Spleen (tissue), 7 donors: Measurements from ENCODE around the gene PLVAP.

Experiments
- CTCF ChIP-seq, 11 experiments: fragments of 200-600 bp in 7 of 11; fragments of 450-650 bp in 4 of 11; sonication (generic) in 4 of 11; IDR thresholded peaks in 8 of 11; conservative IDR thresholded peaks in 3 of 11; 1 replicate in 7 of 11; 2 replicates in 4 of 11; pipeline versions ENCODE4 v1.4.0 to v1.8.0; 2016 to 2021; ENCODE audit warnings: antibody characterized with exemption in 11 of 11, inconsistent platforms in 4 of 11, mild to moderate bottlenecking in 1 of 11
- POLR2A ChIP-seq, 3 donors: fragments of 450-650 bp; IDR thresholded peaks; one replicate each; pipeline ENCODE4 v1.5.1; 2017; ENCODE audit warnings: antibody characterized with exemption in 3 of 3, mild to moderate bottlenecking in 1 of 3
- POLR2AphosphoS5 ChIP-seq, 3 donors: sonication (generic); formaldehyde crosslinking; IDR thresholded peaks; one replicate each; pipeline ENCODE4 v1.5.1; 2017; ENCODE audit warnings: antibody characterized with exemption in 3 of 3
- donor health status: DM: no; HTN: no; CAD: no; lungs with moderate emphysema.
- donor health status: DM: no; HTN: no; CAD: no.
- donor health status: DM: no; HTN: no; CAD: no.

GRCh38 chr19:17347361-17347760, 29.8 kb downstream of the PLVAP start:
- TF ChIP-seq CTCF (IDR thresholded peaks at IDR 0.05 in 8 of 11, conservative IDR thresholded peaks at IDR 0.05 in 3 of 11) (no peak), POLR2A (IDR thresholded peaks at IDR 0.05) (no peak), POLR2AphosphoS5 (IDR thresholded peaks at IDR 0.05) (peak in 2 of 3 donors; percentile 40 to 49)
